ENCODE data around the gene AHSG. TPM values are rescaled to one million over a fixed set of nuclear protein-coding genes. Genes with fewer than 3 reads are reported as not detected.

AHSG gene
- total RNA-seq, 2 donors from 2014 or later, result not detected

DNA sequence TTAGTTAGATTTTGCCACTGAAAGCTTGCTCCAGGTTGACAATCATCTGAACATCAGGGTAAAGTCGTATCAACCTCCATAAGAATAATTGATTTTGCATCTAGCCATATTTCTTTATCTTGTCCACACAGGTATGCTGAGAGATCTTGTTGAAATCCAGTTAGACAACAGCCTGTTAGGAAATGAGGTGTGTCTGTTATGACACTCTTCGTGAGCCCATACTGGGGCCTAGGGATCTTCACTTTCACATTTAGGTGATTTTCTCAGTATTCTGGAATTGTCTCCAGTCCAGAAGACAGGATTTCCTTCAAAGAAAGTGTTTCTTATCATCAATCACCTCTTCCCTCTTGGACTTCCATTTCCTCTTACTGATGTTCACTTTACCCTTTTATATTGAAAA is 24.2 kb upstream of the AHSG start:
- Histone ChIP-seq H3K27ac (no peak overlapping the region), H3K4me1 (peaks cover 19% of the 10 kb centered on the region), H3K27me3 (no peaks in the 10 kb centered on the region), H3K4me3 (no peak overlapping the region), H3K36me3 (replicated peaks in 1 of 2; ENCODE audit: insufficient read depth in 1 of 2, low read depth in 2 of 2) (peaks cover 4 to 13% of the 10 kb centered on the region in 2 donors), H3K9me3 (no peaks in the 10 kb centered on the region)
- intact Hi-C loops (cut with DNase I), result no loop called here
- DNase-seq (no peak), ATAC-seq (no peak)
- WGBS, 2 donors, result 56 to 58% methylated on average over 2 of the region's 2 CpGs
- no peak for TF ChIP-seq CTCF (IDR thresholded peaks at IDR 0.05)
- no peak for TF ChIP-seq POLR2A (IDR thresholded peaks at IDR 0.05)

GRCh38 chr3:186589121-186589520 is 23.7 kb upstream of the AHSG start:
- Histone ChIP-seq H3K27me3 (no peaks in the 10 kb centered on the region), H3K27ac (peak overlapping the region in 1 of 4 donors; percentile 59), H3K4me1 (peaks cover 22% of the 10 kb centered on the region), H3K4me3 (no peak overlapping the region), H3K9me3 (no peaks in the 10 kb centered on the region), H3K36me3 (replicated peaks in 1 of 2; ENCODE audit: insufficient read depth in 1 of 2, low read depth in 2 of 2) (peaks cover 1 to 10% of the 10 kb centered on the region in 2 donors)
- DNase-seq (no peak), ATAC-seq (peak; percentile 43)
- intact Hi-C loops (cut with DNase I), result no loop called here
- 23 to 26% methylated on average over 3 of the region's 3 CpGs for WGBS, 2 donors
- TF ChIP-seq CTCF (IDR thresholded peaks at IDR 0.05), result peak; percentile 11 to 60 (median 33)
- TF ChIP-seq POLR2A (IDR thresholded peaks at IDR 0.05), result no peak

- H3K4me1 ChIP-seq, result peaks cover 31% of the 10 kb centered on the region
- H3K27me3 ChIP-seq, result no peaks in the 10 kb centered on the region
- DNase-seq (peak; percentile 43 to 65 (median 50)), ATAC-seq (peak; percentile 83)
- no peak for TF ChIP-seq POLR2A (IDR thresholded peaks at IDR 0.05)
- no peak for TF ChIP-seq CTCF (IDR thresholded peaks at IDR 0.05)
- intact Hi-C loops (cut with DNase I), result no loop called here
- H3K9me3 ChIP-seq, result no peaks in the 10 kb centered on the region
- H3K4me3 ChIP-seq, result no peak overlapping the region
- peak overlapping the region in 2 of 4 donors; percentile 59 to 62 for H3K27ac ChIP-seq
- WGBS, 2 donors, result 32 to 44% methylated on average over 5 of the region's 5 CpGs
- peaks cover 0 to 6% of the 10 kb centered on the region in 2 donors for H3K36me3 ChIP-seq (replicated peaks in 1 of 2; ENCODE audit: insufficient read depth in 1 of 2, low read depth in 2 of 2)
These were observed 22.8 kb upstream of the AHSG start for GRCh38 chr3:186589856-186590579.

DNA sequence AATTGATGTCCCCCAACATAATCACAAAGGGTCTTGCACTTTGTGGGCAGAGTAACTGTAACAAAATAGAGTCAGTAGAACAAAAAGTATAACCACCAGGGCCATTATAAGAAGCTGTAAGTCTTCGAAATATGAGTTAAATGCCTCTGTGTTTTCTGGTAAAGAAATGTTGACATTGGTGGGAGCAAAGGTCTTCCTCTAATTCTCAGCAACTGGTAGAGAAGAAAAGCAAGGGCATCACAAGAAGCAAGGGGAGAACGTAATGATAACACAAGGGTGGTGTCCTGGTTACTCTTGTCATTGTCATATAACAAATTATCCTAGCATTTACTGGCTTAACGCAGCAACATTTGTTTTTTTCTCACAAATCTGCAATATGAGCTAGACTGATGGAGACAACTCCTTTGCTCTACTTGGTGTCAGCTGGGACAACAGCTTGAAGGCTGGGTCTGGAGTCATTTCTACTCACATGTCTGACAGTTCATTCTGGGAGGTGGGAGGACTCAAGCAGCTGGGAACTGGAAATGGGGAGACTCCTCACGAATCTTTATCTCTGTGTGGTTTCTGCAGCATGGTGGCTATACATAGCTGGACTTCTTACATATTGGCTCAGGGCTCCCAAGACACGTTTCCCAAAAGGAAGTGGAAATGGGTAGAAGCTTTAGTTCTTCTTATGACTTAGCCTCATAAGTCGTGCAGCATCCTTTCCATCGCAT is 22.1 kb upstream of the AHSG start:
- peaks cover 32% of the 10 kb centered on the region for H3K4me1 ChIP-seq
- H3K27me3 ChIP-seq, result no peaks in the 10 kb centered on the region
- intact Hi-C loops (cut with DNase I), result no loop called here
- no peaks in the 10 kb centered on the region for H3K9me3 ChIP-seq
- peaks cover 0 to 2% of the 10 kb centered on the region in 2 donors for H3K36me3 ChIP-seq (replicated peaks in 1 of 2; ENCODE audit: insufficient read depth in 1 of 2, low read depth in 2 of 2)
- WGBS, 2 donors, result 73 to 74% methylated on average over 7 of the region's 7 CpGs
- DNase-seq, result no peak
- TF ChIP-seq POLR2A (IDR thresholded peaks at IDR 0.05), result no peak
- TF ChIP-seq CTCF (IDR thresholded peaks at IDR 0.05), result no peak
- peak overlapping the region in 2 of 4 donors; percentile 59 to 62 for H3K27ac ChIP-seq
- no peak for ATAC-seq
- H3K4me3 ChIP-seq, result no peak overlapping the region
